NK-92 (cell line): ENCODE measurements around the gene SERINC4.

ENCODE experiments used
- DNase-seq: peaks from one replicate; lab custom pipeline; 2025; ENCODE audit not compliant: unreplicated experiment; lab: John Stamatoyannopoulos, UW

SERINC4 gene

DNA sequence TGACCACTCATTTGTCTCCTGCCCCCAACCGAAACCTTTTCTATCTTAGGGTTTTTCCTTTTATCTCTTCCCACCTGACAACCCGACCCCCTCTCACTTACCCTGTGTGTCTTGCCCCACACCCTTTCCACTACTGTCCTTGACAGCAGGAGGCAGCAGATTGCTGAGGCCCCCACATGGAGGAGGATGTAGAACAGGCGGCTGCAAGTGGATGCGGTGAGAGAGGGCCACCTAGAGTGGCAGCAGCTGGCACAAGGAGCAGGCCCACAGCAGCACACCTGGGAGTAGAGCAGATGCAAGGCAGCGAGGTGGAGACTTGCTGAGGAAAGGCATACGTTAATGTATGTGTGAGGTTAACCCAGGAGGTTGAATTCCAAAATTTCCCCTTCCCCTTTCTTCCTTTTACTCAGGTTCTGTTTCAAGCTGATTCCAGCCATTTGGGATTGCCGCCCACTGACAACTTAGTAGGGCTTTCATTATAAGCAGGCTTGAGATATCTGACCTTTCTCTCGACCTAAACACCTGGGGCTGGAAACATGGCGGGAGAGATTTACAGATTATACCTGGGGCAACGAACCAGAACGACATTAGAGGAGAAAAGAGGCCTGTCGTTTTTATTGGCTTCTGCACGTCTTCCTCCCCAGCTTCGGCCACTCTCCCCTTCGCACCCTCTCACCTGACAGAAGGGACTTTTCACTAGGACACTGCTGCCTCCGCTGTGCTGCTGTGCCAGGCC lies 643 bp downstream of the SERINC4 start:
- DNase-seq: no peak

DNA sequence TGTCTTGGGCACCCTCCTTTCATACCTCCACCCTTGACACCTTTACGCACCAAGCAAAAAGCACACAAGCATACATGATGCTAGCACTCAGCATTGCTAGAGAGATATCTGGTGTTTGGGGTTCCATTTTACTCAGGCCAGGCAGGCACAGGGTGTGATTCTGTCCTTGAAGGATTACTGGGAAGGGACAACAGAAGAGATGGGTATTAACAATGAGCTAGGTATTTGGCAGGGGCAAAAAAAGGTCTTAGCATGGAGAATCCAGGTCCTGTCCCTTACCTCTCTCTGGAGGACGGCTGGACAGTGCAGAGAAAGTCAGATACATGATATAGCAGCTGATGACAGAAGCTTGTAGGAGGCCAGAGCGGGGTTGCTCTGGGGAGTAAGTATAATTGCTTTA lies 3.5 kb downstream of the SERINC4 start:
- no peak for DNase-seq

DNA sequence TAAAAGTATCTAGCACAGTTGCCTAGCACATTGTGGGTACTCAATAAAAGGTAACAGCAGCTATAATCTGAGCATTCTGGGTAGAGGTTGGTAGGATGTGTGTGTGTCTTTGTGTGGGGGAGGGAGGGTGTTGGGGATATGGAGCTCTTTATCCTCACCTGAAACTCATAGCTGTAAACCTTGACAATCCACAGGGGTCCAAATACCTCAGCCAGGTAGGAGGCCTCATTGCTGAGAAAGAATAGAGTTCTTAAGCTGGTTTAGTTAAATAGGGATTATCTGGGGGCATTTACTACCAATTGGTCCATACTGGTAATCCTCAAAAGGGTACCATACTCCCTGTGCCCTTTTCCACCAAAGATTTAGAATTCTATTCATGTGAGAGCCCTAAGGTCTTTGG lies 4.0 kb downstream of the SERINC4 start:
- DNase-seq: no peak

DNA sequence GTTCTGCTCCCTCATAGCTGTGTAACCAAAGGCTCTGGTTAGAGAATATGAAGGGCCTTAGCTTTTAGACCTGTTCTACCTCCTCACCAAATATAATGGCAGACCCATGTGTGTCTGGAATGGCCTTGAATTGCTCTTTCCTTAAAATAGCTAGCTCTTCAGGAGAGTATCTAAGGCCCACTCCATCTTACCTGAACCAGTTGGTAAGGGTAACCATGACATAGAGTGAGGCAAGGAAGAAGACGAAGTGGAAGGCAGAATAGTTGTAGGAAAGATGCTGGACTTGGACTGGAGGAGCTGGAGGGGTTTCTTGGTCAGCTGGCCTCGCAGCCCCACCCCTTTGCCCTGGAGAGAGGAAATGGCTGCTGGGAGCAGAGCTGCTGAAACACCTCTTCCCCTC lies 4.8 kb downstream of the SERINC4 start:
- DNase-seq: no peak

DNA sequence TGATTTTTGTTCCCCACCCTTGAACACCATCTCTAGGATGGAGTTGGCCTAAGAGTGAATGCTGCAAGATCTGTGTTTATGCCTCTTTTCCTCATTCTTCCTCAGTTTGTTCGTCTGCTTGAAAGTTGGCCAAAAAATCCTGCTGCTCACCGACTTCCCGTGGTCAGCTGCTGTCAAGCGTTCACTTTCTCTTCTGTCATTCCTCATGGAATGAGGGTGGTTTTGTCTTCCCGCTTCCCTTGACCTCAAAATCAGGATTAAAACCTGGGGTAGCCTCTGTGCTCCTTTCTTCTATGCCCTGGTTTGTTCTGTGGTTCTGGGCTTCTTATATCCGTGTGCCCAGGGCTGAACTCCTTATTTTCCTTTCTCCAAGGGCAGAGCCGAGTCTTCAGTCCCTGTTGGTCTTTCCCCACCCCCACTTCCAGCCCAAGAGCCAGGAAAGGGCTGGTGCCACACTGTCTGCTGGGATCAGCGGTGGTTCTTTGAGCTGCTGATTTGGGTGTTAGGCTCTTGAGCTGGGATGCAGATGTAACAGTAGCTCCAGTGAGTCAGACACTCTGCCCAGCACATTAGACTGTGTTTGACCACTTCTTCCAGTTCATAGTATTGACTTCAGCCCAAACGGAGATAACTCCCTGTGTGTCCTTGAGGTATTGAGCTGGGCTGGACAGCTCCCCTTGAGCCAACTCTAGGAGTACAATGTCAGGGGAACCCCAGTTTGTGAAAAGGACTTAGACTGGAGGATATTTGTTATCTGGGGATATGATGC lies 5.6 kb downstream of the SERINC4 start:
- no peak for DNase-seq

DNA sequence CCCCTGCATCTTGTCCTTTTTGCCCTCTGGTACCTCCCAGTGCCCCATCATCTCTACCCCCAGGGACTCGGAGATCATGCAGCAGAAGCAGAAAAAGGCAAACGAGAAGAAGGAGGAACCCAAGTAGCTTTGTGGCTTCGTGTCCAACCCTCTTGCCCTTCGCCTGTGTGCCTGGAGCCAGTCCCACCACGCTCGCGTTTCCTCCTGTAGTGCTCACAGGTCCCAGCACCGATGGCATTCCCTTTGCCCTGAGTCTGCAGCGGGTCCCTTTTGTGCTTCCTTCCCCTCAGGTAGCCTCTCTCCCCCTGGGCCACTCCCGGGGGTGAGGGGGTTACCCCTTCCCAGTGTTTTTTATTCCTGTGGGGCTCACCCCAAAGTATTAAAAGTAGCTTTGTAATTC lies 6.4 kb downstream of the SERINC4 start:
- DNase-seq: no peak

DNA sequence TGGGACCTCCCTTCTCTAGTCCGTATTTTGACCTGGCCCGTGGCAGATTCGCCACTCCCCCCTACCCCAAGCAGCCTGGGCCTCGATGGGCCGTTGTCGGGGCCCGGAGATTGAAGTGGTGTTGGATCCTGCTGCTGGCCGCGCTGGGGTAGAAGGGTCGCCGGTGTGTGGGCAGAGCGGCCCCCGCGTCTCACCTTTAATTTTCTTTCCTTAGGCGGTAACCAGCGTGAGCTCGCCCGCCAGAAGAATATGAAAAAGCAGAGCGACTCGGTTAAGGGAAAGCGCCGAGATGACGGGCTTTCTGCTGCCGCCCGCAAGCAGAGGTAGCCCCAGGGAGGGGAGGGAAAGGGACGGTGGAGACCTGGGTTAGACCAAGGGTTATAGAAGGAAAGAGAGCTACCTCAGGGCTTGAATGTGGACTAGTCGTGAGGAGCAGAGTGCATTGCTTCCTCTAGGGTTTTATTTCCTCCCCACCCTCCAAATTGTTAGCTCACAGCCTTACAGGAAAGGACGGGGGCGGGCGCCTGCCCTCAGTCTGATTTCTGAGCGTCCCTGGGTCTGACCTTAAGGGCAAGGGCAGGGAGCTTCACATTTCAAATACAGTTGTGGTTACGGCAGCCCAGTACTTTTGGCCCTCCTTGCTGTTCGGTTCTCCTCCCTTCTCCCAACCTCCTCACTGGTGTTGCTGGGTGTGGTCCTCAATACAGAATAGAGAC lies 7.1 kb downstream of the SERINC4 start:
- DNase-seq: no peak

DNA sequence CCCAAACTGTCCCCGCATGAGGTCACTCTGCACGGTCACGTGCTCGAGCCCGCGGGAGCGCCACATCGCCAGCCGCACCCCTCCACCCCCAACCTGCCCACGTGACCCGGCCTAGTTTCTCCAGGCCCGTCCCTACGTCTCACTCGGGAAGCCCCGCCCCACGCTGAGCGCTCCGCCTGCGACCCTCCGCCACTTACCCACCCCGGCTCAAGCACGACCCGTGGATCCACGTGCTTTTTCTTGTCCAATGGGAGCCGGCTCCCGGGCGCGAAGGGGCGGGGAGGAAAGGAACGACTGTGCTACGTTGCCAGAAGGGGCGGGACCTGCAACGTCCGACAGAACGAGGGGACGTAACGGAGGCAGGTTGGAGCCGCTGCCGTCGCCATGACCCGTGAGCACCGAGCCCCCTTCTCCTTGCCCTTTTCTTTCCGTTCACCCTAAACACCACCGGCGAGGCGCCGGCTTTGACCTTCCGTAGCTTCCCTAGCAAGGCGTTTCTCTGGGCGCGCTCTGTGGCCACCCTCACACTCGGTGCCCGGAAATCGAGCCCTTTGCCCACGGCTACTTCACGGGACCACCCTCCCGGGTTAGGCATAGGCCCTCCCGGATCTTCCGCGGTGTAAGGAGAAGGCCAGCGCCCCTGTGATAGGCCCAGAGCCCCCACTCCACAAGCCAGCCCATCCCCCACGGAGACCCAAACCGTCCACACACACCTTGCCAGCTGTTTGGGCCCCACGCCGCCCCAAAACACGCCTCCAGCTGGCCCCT lies 7.8 kb downstream of the SERINC4 start, which contains the start of gene SERF2:
TSS of gene SERF2 (plus strand) at position 328 of the 768 bp plus-strand sequence. CDS start at position 385, 57 bp downstream.
- DNase-seq: peak; percentile 96

DNA sequence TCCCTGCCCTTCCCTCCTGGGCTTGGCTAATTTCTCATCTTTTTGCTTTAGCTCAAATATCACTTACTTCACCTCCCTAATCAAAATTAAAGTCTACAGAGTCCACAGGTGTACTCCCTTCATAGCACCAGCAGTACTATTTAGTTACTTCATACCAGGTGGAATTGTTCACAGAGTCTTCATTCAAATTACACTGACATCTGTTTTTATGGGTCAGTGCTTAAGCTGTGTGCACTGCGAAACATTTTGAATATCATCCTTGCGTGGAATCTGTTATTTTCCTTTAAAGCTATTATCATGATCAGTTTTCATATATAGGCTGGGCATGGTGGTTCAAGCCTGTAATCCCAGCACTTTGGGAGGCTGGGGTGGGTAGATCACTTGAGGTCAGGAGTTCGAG lies 10.6 kb downstream of the SERINC4 start:
- DNase-seq: no peak

DNA sequence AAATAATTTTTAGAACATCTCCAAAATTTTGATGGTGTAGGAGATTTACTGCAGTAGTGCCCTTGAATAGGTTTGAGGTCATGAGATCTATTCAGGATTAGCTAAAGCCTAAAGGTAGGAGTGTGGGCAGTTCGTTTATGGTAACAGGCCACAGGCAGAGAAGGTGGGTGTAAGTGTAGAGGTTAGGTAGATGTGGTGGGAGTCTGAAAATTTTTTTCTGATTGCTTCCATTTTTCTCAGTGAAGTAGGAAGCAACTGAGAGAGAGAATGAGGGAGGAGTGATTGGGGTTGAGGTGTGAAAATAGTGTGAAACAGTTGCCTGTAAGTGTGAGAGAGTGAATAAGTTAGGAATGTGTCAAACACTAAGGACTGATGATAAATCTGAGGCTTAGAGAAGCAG lies 21.0 kb downstream of the SERINC4 start:
- DNase-seq: no peak

DNA sequence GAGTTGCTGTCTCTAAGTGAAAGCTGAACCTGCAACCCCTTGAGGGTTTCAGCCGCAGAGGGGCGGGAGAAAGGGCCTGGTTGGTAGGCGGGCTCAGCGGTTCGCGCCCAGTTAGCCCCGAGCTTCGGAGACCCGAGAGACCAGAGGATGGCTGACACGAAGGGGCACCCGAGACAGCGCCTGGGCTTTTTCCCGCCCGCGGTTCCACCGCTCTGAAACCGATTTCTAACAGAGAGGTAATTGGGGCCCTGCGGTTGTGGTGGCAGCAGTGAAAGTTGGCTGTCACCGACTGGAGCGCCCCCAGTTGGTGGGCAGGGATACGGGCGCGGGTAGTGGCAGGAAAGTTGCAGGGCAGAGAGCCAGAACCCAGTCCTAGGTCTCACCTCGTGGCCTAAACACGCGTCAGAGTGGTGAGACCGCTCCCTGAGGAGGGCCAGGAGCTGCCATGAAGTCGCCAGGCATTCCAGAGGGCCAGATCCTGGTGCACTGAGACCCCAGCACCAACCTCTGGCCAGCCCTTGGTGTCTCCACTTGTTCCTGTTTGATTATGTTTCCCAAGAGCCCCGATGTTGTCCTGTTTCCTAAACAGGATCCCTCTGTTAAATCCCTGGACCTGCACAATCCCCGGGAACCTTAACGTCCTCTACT lies 22.6 kb downstream of the SERINC4 start:
- no peak for DNase-seq

DNA sequence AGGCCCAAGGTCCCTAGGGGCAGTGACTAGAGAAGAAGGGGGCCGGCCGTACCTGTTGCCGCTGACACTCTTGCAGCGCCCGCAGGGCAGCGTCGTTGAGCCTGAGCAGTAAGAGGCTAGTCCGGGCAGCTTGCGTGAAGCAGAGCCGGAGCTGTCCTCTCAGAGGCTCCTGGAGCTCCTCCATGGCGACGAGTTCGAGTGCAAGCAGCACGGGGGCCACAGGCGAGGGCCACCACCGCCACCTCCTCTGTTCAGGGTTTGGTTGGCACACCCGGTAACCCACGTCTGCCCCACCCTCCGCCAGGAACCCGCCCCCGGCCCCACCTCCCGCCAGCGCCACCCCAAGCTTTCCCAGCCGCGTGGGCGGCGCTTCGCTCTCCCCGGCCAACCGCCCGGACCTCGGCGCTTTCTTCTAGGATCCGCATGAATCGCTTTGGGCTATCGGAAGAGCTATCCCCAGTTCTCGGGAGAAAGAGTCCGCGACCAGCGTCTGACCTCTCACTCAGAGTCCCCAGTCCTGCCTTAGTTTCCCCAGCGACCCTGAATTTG lies 23.2 kb downstream of the SERINC4 start, which contains the start of gene ELL3:
TSS of gene ELL3 (minus strand) at position 249 of the 549 bp plus-strand sequence. CDS start at position 184, 65 bp downstream.
- no peak for DNase-seq

DNA sequence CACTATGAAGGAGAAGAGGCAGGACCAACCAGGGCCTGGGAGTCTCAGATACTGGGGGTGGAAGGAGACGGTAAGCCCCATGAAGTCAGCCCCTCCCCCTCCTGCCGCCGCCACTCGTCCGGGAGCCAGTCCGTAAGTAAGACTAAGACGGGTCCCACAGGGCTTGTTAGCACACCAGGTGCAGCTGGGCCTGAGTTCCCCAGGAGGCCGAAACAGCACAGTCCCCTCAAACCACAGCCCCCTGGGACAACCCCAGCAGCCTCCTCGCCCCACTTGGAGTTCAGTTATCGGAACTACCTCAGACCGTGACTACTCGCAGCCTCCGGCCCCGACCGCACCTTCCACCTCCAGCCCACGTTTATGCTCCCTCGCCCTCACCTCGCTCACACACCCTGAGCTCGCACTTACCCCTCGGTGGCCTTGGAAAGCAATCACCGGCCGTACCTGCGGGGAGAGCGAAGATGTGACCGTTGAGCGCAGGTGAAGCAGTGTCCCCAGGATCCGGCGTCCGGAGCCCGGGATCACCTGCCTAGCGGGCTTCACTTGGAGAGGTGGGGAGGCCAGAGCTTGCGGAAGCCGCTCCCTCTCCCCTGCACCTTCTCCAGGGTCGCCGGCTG lies 23.8 kb downstream of the SERINC4 start:
- DNase-seq: no peak

DNA sequence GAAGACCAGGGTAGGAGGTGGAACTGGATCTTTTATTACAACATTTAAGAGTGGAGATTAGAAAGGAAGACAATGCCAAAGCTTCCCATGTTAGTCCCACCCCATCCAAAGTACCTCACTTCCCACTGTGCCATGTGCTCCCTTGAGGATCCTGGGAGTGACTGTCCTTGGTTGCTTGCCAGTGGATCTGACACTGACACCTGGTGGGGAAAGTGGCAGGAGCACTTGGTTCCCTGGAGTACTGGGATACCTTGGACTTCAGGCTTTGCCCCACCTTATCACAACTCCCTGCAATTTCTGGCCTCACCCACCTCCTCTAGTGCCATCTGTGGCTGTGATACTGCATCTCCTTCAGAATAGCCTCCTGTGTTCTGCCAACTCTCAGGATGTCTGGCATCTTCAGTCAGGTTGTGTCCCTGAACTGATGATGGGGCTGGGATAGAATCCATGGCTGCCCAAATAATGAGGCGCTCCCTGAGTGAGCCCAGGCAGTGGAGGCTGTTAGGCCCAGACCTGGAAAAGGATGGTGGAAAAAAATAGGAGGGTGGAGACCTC lies 24.5 kb downstream of the SERINC4 start:
- DNase-seq: no peak

DNA sequence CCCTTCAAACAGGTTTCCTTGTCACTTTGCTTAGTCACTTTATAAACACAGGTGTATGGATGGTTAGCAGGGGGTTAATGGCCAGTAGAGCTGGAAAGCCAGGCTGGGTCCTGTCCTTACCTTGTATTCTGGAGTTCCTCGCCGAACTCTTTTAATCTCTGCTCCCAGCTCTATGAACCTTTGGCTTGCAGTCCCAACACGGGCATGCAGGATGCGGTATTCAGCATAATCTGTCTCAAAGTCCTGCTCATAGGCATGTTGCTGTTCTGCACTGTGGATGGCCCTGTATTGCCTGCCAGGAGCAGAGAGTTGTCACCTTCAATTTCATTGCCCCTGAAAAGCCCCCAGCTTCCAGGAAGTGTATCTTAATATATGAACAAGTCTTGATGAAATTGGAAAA lies 26.0 kb downstream of the SERINC4 start:
- no peak for DNase-seq

DNA sequence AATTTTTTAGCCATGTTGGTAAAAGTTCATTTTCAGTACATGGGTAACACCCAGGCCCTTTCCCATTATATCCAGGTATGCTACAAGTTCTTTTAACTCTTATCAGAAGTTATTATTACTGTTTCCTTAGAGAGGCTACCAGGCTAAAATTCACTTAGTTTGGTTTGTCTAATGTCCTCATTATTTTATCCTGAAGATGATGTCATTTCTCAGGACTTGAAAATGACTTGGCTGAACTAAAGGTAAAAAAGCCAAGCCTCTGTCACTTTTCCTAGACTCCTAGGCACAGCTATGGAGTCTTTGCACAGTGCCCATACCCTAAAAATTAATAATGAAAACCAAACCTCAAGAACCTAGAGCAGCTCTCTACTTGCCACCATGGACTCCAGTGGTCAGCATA lies 27.4 kb downstream of the SERINC4 start:
- DNase-seq: no peak

DNA sequence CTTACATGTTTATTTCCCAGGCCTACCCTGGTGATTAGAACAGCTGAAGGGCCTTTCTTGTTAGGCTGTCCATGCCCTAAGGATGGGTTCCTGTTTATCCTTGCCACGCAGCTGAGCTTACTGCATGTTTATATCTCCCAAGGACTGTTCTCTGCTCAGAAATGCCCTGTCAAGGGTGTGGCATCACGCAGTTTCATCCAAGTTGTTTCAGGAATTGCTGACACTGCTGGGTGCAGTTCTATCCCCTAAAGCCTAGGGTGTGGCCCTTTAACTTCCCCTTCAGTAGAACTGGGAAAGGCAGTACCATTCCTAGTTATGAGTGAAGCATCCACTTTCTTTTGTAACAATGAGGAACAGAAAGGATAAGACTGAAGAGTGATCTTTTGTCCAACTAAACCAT lies 28.2 kb downstream of the SERINC4 start:
- no peak for DNase-seq

DNA sequence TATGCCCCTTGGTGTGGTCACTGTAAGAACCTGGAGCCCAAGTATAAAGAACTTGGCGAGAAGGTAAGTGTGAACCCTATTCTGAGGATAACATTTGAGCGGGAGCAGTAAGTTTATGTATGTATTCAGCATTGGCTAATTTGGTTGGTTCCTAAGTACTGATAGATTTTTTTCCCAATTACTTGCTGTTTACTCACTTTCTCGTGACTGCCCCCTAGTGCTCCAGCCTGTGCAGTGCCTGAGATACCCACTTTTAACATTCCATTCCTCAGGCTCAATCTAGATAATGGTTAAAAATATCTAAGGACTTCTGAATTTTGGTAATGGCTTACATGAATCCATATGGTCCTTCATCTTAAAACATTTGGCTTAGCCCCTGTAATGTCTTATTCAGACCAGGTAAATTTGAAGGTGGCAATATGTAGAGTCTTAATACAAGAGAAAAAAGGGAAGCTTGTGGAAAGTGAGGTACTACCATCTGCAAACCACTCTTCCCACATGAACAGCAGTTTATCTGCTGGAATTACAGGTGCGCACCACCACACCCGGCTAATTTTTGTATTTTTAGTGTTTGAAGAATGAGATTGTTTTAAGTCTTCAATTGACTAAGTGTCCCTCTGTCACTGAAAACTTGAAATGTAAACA lies 30.3 kb downstream of the SERINC4 start:
- DNase-seq: no peak
